Activated CD4-positive, alpha-beta T cell treated with anti-CD3 and anti-CD28 coated beads for 24 hours (primary cell): Measurements from ENCODE around the gene CRB2.

ENCODE experiments used
- DNase-seq, 2 donors: peaks; one replicate each; pipeline ENCODE4 v3.0.0-alpha.2; 2020; ENCODE audit warnings: low read depth in 2 of 2

The CRB2 gene

DNA sequence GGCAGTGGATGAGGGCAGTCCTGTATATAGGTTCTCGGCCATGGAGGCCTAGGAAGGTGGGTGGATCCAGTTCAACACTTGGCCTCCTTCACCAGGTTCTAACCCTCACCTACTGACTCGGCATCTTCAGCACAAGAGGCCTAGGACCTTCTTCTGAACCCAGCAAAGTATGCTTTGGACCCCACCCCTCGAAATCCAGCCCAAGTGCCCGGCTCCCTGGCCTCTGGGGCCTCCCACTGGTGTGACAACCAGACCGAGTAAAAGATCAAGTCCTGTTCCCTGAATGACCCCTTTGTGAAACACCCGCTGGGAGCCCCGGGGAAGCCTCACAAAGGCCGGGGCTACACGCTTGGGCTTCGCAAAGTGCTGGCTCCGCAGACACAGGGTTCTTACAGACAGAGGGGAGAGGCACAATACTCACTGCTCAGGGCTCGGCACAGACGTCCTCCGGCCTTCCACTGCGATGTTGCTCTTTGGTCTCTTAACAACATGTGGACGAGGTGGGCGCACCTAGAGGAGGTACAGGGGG is 47.0 kb downstream of the CRB2 start:
- DNase-seq: no peak

DNA sequence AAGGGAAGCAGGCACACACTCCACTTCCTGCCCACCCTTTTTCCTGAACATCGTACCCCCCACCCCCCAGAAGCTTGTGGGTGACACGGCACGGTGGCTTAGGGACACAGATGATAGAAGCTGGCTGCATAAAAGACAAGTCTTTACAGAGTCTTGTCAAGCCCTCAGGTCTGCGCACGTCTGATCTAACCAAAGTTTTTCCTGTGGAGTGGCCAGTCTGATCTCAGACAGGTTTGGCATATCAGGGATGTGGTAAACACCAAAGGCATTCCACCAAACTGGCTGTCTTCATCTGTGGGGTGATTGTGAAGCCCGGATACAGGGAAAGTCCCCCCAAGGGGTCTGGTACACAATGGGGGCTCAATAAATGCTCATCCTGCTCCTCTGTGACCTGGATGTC is 50.0 kb downstream of the CRB2 start:
- DNase-seq: no peak

DNA sequence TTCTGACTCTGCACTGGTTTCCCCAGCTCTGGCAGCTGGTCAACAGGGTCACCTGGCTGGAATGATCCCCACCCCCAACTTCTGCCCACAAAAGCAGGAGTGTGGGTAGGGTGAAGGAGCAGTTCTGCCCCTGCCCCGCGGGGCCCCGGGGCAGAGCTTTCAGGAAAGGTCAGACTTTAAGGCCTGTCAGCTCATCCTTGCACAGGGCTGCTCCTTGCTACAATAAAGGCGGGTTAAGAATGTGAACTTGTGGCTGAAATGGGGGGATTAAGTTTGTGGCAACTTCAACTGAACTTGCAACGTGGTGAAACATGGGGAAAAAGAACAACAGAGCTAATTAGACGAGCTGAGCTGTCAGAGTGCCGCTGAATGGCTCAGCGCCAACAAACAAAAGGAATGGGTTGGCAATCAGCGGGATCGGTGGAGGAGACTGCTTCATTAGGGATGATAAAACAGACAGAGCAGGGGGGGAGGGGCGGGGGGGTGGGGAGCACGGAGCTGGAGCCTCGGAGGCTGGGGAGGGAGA is 50.8 kb downstream of the CRB2 start:
- DNase-seq: no peak

DNA sequence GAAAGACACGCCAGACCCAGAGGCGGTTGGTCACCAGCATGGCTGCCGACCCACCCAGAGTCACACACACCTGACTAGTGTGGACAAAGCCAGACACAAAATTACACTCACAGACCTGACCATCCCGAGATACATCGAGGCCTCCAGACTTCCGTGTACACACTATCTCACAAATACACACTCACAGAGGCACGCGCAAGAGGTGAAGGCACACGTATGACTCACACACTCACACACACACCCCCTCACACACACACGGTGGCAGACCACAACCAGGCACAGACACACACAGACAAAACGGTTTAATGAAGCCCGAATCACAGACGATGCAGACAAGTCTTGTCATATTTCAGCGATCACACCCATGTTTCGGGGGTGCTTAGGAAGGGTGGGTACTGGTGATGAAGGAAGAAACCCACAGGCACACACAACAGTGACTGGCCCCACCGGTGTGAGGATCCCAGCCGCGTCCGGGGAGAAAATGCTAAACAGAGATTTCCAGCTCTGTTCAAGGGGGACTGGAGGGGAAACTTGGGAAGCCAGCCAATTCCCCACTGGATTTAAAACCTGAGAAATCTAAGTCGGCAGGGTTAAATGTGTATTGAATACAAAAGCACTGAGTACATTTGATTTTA is 51.3 kb downstream of the CRB2 start:
- DNase-seq: no peak

DNA sequence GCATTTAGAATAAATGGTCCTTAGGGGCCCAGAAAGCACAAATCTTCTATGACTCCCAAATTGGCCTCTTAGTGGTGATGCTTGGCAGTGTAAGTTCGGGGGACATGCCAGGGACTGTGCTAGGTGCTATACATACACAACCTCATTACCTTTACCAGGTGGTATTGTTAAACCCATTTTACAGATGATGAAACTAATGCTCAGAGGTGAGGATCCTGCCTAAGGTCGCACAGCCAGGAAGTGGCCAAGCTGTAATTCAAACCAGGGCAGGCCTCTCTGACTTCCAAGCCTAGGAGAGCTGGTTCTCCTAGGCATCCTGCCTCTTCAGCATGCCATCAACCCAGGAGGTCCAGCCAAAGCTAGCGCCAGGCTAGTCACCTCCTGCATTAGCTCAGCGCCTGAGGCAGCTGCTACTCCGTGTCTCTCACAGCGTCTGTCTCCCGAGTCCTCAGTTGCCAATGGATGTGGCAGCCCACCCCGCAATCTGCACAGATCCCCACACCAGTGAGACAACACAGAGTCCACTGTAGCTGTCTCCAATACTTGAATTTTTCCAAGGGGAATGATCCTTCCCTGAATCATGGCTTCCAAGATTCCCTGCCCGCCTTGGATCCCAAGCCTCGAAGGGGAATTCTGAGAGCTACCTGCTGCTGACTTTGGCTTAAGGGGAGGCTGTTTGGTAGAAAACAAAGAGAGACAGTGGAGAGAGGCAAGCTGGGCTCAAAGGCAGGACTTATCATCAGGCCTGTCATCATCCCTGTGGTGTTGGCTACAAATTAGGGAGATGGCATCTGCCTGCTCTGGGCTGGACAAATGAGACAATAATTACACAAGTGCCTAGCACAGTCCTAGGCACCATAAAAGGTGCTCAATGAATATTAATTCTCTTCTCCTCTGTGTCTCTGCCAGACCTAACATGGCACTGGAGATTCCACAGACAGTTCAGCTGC is 52.6 kb downstream of the CRB2 start:
- no peak for DNase-seq

DNA sequence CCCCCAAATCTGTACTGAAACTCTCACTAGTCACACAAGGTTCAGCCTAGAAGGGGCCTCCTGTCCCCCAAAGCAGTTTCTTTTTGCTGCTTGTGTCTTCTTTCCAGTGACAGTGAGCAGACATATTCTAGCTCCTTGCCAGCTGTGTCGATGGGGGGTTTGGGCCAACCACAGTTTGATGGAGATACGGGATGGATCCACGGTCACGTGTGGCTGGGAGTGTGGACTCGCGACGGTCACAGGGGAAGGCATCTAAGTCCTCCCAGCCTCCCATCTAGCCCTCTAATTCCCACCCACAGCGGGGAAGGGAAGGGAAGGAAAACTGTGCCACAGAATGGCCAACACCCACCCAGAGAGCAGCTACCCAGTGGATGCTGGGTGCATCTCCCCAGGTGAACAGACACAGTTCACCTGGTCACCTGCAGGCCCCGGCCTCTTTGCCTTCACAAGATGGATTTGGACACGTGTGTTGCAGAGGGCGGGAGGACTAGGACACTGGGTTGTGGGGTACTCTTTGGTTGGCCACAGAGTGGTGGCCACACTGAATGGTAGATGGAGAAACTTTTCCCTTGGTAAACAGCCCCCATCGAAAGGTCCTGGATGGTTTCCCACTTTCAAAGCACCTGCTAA is 54.4 kb downstream of the CRB2 start:
- DNase-seq: no peak

DNA sequence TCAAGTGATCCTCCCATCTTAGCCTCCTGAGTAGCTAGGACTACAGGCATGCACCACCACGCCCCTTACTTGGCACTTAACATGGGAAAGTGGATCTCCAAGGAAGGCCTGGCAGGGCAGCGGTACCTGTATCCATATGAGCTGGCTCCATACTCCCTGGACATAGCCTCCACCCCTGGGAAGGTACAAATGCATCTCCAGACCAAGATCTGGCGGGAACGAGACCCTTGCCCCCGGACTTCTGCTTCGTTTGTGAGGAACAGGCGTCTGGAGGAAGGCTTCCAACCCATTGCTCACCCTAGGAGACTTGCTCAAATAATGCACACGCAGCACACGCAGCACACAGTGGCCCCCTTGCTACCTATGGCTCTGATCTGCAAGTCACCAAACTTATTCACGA is 55.2 kb downstream of the CRB2 start:
- DNase-seq: no peak

DNA sequence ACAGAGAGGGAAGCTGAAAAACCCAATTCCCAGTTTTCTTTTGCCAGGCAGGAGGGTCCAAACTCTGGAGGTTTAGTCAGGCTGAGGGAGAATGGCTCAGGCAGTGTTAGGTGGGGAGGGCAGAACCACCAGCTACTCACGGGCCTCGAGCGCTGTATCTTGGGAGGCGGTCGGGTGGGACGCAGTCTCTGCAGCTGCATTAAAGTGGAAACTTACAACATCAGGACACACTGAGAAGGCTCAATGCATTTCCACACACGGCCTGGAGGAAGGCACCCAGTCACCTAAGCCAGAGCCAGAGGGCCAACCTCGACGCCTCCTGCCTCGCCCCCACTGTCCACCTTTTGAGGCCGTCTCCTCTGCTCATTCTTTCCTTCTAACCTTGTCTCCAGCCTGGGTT is 55.6 kb downstream of the CRB2 start:
- DNase-seq: no peak

DNA sequence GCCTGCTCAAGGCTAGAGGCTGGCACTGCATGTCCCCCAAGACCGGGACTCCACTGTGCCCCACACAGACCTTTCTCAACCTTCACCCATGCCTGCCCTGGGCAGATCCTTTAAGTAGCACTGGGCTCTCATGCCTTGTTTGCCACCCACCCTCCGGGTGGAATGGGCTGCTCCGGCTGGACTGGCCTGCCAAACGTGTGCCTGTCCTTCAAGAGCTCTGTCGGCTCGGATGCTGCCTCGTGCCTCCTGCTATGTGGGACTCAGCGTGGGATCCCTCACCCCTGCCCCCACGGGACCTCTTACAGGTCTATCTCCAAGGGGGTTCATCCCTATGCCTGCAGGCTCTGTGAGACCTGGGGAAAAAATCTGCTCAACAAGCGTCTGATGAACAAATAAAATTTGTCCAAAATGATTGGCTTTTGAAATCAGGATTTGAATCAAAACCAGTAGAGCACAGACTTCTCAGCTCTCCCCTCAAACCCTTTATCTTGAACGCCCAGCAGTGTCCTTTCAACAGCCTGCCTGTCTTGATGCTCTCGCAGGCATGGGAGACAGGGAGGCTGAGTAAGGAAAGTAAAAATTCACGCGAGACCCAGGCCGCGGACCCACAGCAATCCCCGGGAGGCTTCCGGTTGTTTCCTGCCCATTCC is 56.3 kb downstream of the CRB2 start:
- no peak for DNase-seq

DNA sequence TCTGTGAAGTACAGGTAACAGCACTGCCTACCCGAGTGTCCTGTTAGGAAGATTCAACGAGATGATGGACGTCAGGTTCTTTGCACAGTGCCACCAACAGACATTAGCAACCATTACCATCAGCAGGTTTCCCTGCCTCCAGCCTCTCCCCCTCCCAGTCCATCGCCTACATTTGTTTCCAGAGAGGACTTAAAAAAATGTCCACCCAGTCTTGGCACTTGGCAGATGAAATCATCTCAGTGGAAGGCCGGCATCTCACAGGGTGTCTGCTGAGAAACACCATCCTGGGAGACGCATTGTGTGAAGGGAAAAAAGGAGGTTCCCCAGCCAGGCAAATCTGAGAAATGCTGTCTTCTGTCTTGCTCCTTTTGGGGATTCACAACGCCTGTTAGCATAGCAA is 58.2 kb downstream of the CRB2 start:
- DNase-seq: no peak

DNA sequence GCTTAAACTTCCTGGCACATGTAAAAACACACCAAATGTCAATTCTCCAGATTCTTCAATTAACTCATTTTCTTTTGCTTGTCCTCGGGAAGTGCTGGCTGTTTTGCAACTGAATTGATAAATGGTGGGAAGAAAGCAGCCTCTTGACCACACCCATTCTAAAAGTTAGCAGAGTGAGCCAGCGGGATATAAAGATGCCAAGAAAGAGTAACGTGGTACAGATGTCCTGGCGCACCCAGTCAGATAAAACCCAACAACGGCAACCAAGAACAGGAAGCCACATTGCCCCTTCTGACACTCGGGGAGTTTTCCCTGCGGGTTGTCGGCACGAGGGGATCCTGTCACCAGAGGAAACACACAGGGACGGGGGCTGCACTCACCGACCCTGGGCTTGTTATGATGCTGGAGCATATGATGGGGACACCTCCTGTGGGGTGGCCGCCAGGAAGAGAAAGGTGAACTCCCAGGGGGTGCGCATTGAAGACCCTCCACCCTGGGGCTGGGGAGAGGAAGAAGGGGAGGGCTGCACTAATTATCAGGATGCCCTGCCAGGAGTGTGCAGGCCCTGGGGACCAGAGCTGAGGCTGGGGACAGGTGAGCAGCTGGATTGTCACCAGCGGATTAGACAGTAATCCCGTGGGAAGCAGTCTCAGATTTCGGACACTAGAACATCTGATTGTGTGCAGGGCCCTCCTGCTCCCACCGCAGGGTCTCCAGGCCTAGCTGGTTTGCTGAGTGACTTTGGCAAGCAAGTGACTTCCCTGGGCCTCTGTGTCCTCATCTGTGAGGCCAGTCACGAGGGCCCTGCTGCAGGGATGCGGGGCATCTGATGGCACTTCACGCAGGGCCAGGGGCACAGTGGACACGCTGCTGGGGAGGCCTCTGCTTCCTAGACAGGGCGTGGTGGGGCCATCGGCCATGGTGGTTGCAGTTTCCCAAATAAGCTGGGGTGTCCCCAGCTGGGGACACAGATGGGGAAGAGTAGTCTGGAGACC is 59.2 kb downstream of the CRB2 start:
- no peak for DNase-seq

DNA sequence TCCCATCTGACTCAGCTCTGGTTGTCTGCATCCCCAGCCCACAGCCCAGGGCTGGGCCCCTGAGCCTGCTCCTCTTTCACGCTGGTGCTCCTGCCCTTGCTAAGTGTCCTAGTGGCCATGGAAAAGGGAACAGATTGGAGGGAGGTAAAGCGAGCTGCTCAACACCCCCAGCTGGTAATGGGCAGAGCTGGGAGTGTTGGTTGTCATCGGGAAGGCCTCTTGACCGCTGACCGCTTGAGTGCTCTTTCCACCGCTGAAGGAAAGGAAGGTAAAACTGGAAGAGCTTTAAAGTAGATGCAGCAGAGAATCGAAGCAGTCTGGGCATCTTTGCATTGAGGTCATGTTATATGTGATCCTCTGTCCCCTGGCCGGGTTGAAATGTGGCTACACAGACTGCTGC is 60.2 kb downstream of the CRB2 start:
- no peak for DNase-seq

DNA sequence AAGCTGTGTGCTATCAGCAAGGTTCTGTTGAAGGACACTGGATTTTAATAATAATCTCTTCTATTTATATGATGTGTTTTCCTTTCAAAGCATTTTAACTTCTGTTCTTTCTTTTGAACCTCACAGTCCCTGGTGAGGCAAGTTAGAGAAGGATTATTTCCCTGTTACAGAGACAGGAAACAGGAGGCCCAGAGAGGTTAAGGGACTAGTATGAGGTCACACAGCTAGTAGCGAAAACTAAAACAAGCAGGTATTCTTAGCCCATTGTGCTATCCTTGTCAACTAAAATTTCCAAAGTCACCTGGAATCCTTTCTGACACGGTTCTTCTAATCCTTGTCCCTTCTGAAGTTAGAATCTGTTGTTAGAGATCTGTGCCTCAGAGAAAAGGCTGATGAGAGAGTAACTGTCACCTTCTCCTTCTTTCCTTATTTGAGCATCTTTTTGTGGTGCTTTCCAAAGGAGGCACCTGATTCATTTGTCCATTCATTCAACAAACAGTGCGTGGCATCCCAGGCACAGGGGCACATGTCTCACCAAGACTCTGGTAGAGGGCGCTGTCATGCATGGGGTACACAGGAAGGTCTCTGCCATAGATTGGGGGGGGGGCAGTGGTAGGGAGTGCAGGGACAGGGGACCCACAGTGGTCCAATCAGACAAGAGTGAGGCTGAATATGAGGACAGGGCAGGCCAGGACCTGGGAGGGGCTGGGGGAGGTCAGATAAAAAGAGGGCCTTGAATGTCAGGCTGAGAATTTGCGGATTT is 61.5 kb downstream of the CRB2 start:
- DNase-seq: no peak

DNA sequence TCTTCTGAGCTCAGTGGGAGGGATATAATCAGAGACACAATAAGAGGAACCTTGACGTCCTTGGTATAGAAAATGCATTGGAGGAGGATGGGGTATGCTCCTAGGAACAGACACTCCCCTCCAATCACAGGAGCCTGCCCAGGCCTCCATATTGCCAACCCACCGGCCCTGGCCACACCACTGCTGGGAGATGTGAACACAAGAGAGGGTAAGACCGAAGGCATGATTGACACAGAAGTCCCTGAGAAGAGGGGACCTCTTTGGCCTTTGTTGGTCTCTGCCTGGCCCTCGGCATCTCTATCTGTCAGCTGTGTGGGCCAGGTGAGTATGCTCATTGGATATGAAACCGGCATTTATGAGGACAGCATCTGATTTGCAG is 62.0 kb downstream of the CRB2 start:
- no peak for DNase-seq

DNA sequence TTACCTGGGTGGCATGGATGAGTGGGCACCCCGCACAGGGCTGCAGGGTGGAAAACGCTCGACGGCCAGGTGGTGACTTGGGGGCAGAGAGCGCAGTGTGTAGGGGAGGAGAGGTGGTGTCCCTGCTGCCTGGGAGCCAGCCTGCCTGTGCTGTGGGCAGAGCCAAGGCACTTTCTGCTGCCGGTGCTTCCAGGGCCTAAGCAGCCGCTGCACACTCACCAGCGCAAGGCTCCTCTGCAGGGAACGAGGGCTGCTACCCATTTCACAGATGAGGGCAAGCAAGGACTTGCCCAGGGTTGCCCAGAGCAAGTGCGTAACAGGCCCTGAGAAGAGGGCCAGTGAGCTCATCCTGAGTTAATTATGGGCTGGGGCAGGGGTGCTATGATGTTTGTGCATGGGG is 62.5 kb downstream of the CRB2 start:
- DNase-seq: no peak

DNA sequence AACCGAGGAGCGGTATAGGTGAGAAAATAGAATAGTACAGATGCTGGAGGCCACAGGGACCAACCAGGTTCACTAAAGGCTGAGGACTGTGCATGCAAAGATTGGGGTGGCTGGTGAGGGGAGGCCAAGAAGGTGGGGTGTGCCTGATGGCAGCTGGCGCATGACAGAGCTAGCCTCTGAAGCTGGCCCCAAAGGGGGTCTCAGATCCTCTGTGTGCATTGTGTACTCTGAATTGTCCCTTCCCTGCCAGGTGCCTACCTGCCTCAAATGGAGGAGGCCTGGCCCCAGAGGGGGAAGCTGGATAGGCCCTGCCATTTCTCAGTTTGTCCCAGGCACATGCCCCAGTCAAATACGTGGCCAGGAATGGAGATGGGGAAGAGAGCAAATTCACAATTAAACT is 63.1 kb downstream of the CRB2 start:
- DNase-seq: no peak

DNA sequence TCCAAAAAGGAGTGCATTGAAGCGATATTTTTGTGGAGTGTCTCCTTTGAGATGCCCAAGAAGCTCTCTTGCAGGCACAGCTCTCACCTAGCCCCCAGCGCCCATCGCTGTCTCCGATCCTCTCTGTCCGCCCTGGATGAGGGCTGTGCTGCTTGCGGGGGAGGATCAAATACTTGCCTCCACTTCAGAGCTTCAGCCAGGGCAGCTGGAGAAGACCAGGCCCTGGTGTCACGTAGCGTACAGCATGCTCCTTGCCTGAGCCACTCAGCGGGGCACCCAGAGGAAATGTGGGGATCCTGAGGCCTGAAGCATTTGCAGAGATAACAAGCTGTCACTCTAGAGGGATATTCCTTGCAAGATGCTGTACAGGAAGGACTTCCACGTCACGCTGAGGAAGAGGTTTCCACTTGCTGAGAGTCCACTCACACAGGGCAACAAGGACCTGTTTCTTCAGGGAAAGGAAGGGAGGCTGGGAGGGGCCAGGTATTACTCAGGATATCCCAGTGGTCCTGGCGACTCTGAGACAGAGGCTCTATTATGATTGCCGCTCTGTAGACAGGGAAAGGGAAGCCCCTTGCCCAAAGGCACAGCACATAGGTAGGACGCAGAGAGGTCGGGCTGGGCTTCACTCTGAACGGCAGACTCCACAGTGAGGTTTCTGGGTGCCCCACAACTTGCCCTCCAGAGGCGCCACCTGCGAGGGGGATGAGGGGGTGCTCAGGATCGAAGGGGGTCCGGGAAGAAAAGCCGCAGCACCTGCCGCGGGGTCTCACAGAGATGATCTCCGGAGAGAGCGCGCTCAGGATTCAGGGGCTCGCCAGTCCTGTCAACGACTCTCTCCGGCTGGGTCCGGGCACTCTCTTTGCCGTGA is 64.0 kb downstream of the CRB2 start:
- DNase-seq: no peak

DNA sequence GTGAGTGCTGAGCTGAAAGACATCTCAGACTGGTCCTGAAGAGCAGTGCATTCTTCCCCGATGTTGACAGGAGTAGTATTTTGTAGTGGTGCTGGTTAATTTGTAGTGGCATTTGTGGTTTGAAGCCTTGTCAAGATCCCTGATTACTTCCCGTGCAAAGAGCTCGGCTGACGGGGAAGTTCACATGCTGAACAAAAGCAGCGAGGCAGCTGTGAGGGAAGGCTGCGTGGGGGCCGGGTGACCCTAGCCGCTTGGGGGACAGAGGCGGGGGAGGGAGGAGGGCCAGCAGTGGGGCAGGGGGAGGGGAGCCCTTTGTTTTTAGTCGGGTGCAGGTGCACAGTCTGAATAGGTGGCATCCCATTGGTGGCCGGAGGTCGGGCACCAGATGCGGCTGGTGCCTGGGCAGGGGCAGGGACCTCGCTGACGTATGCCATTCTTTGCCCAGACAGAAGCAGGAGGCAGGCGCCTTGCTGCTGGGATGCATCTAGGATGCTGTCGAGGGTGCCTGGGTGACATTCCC is 64.7 kb downstream of the CRB2 start:
- no peak for DNase-seq

DNA sequence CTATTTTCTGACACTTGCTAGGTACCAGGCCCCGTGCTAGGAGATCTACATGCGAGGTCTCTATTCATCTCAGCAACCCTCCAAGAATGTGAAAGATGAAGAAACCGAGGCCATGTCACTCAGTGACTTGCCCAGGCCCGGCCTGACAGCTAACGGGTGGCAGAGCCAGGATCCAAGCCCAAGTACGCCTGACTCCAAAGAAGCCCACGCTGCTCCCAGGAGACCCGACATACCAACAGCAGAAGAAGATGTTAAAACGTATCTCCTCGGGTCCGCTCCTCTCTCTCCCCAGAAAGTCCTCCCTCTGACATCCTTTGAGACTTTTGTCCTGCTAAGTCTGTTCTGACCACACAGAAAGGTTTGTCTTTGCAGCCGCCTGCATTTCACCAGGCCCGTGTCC is 65.2 kb downstream of the CRB2 start:
- DNase-seq: no peak
